Right lobe of liver (tissue), 6 donors: ENCODE results near the gene INCA1. TPM values are rescaled to one million over a fixed set of nuclear protein-coding genes. Genes with fewer than 3 reads are reported as not detected.
A peak's percentile ranks its signal among the peaks of the same experiment; 100 is the strongest.

ENCODE experiments used
- ATAC-seq, 4 donors: fragments of 200-7000 bp; cut with Tn5 transposase; one replicate each; pipeline ENCODE4 v1.9.1; 2020; ENCODE audit warnings: mild to moderate bottlenecking in 4 of 4, moderate library complexity in 4 of 4
- DNase-seq, 3 donors: peaks; one replicate each; pipeline ENCODE4 v3.0.0-alpha.2; 2020
- H3K27ac ChIP-seq, 3 donors: fragments of 200-600 bp; one replicate each; pipeline ENCODE4 v1.8.0; 2022
- H3K27me3 ChIP-seq, 2 donors: fragments of 200-600 bp; one replicate each; pipeline ENCODE4 v1.8.0; 2022
- H3K36me3 ChIP-seq, 4 donors: fragments of 200-600 bp; sonication (generic) in 1 of 4; one replicate each; pipeline versions ENCODE4 v1.5.1 to v1.8.0; 2017 to 2022; ENCODE audit warnings: control low read depth in 1 of 4
- H3K4me1 ChIP-seq, 4 donors: fragments of 200-600 bp; sonication (generic) in 1 of 4; one replicate each; pipeline versions ENCODE4 v1.5.1 to v1.8.0; 2017 to 2022; ENCODE audit warnings: control low read depth in 1 of 4
- H3K4me3 ChIP-seq, 3 donors: fragments of 200-600 bp; one replicate each; pipeline ENCODE4 v1.8.0; 2022
- H3K9me3 ChIP-seq, 4 donors: fragments of 200-600 bp; sonication (generic) in 1 of 4; one replicate each; pipeline versions ENCODE4 v1.5.1 to v1.8.0; 2017 to 2022; ENCODE audit warnings: control low read depth in 1 of 4
- POLR2A ChIP-seq: fragments of 450-650 bp; IDR thresholded peaks from one replicate; pipeline ENCODE4 v1.6.1; 2017; ENCODE audit warnings: antibody characterized with exemption, mild to moderate bottlenecking
- WGBS: methylation state at CpG from one replicate; pipeline ENCODE4 v1.1.6; 2018; ENCODE audit warnings: low coverage, low lambda C conversion rate; ENCODE audit not compliant: insufficient coverage; ENCODE audit errors: missing lambda C conversion rate; 5-methylcytosine and 5-hydroxymethylcytosine counted together
- intact Hi-C, 2 donors: fragments of 100-400 bp; cut with DNase I; formaldehyde crosslinking; loops; one replicate each; pipeline versions ENCODE4 v1.11.2 to v1.14.1; 2022
- total RNA-seq, 6 experiments: library from RNA; depleted of rRNA in 2 of 6; stranded (reverse); fragments of >200 nt in 2 of 6; fragmentation: NEBNext Ultra II Directional in 3 of 6; extraction: Animal tissue kit (Norgen Biotek cat#: 25700) in 3 of 6; gene quantifications; one replicate each; pipeline versions ENCODE4 v1.1.0 to v1.2.4, GENCODE V29; 2016 to 2023
- TF ChIP-seq, protein P1 (sequence below), 4 donors: fragments of 200-600 bp in 3 of 4; fragments of 450-650 bp in 1 of 4; IDR thresholded peaks; one replicate each; pipeline versions ENCODE4 v1.5.1 to v1.8.0; 2016 to 2022; ENCODE audit warnings: antibody characterized with exemption in 4 of 4, mild to moderate bottlenecking in 2 of 4
- donor health status: DM: no; HTN: yes; CAD: no.
- donor health status: DM: no; HTN: no; CAD: no.
- donor health status: DM: no; HTN: no; CAD: no.
- donor health status: DM: no; HTN: yes; CAD: no.
- donor health status: DM: no; HTN: yes; CAD: no.

Gene INCA1
- total RNA-seq, 6 experiments from 2014 or later: 0.83 to 1.3 (median 0.97) TPM; not detected in 1

DNA sequence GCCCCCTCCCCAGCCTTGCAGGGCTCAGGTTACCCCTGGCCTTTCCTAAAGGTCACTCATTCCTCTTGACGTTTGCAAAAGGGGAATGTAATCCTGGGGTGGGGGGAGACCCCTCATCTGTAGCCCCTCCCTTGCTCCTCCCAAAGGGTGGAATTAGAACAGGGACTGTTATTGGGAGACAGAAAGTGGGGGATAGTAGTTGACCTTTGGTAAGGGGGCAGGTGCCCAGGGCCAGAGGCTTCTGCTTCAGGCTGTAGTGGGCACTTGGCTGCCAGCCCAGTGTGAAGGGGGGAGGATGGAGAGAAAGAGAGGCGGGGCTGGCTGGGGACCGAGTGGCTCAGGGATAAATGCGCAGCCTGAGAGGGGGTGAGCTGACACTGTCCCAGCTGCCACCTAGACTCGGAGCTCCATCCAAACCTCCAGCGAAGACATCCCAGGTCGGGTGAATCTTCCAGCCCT is 46.5 kb downstream of the INCA1 start, which contains the start of gene ENO3:
TSS of gene ENO3 (plus strand) at position 374 of the 459 bp plus-strand sequence. CDS start 711 bp downstream, outside the sequence.
- DNase-seq (peak; percentile 68 to 89 (median 82)), ATAC-seq (peak in 1 of 4 donors; percentile 12)
- Histone ChIP-seq H3K4me1 (peaks cover 0 to 22% (median 5%) of the 10 kb centered on the region in 4 donors), H3K36me3 (peaks cover 0 to 10% (median 0%) of the 10 kb centered on the region in 4 donors), H3K27ac (peak within 1 kb of the TSS; percentile 97 to 98 (median 97)), H3K9me3 (no peaks in the 10 kb centered on the region), H3K27me3 (no peaks in the 10 kb centered on the region), H3K4me3 (peak within 1 kb of the TSS; percentile 86 to 100 (median 91))
- WGBS: 16% methylated on average over 7 of the region's 7 CpGs
- intact Hi-C loops: no loop called here
- TF ChIP-seq, protein P1, sequence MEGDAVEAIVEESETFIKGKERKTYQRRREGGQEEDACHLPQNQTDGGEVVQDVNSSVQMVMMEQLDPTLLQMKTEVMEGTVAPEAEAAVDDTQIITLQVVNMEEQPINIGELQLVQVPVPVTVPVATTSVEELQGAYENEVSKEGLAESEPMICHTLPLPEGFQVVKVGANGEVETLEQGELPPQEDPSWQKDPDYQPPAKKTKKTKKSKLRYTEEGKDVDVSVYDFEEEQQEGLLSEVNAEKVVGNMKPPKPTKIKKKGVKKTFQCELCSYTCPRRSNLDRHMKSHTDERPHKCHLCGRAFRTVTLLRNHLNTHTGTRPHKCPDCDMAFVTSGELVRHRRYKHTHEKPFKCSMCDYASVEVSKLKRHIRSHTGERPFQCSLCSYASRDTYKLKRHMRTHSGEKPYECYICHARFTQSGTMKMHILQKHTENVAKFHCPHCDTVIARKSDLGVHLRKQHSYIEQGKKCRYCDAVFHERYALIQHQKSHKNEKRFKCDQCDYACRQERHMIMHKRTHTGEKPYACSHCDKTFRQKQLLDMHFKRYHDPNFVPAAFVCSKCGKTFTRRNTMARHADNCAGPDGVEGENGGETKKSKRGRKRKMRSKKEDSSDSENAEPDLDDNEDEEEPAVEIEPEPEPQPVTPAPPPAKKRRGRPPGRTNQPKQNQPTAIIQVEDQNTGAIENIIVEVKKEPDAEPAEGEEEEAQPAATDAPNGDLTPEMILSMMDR (IDR thresholded peaks at IDR 0.05): no peak
- TF ChIP-seq POLR2A: peak; percentile 56

DNA sequence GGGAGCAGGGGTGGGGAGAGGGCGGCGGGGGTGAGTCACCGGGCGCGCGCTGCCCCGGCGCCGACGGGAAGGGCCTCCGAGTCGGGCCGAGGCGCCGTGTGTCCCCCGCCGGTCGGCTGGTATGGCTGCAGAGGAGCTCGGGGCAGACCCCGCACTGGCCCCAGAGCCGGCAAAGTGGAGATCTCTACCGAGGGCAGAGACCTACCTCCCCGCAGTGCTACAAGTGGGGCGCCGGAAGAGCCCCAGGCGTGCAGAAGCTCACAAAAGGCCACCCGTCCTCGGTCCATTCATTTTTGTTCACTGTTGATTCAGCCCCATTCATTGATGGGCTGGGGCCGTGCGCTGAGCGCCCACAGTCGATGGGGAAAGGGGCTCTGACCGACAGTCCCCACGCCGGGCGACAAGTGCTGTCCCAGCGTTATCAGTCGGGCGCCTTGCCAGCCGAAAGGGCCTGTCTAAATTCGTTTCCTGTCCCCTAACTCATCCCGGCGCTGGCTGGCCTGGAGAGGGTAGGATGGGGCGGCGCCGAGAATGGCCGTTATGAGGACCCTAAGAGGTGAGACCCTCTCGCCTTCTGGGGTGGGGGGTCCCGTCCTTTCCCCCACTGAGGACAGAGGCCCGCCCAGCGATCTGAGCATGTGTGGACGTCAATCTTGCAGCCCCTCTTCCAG is 47.1 kb downstream of the INCA1 start:
- Histone ChIP-seq H3K27ac (peak overlapping the region; percentile 97 to 98 (median 97)), H3K36me3 (peaks cover 0 to 16% (median 0%) of the 10 kb centered on the region in 4 donors), H3K27me3 (no peaks in the 10 kb centered on the region), H3K4me3 (peak overlapping the region; percentile 86 to 100 (median 91)), H3K4me1 (peaks cover 0 to 28% (median 5%) of the 10 kb centered on the region in 4 donors), H3K9me3 (no peaks in the 10 kb centered on the region)
- ATAC-seq (peak; percentile 1 to 39 (median 19)), DNase-seq (peak; percentile 85 to 91 (median 86))
- peak; percentile 69 for TF ChIP-seq POLR2A
- TF ChIP-seq, protein P1 (IDR thresholded peaks at IDR 0.05): no peak
- intact Hi-C loops: no loop called here
- 5% methylated on average over 12 of the region's 52 CpGs for WGBS

DNA sequence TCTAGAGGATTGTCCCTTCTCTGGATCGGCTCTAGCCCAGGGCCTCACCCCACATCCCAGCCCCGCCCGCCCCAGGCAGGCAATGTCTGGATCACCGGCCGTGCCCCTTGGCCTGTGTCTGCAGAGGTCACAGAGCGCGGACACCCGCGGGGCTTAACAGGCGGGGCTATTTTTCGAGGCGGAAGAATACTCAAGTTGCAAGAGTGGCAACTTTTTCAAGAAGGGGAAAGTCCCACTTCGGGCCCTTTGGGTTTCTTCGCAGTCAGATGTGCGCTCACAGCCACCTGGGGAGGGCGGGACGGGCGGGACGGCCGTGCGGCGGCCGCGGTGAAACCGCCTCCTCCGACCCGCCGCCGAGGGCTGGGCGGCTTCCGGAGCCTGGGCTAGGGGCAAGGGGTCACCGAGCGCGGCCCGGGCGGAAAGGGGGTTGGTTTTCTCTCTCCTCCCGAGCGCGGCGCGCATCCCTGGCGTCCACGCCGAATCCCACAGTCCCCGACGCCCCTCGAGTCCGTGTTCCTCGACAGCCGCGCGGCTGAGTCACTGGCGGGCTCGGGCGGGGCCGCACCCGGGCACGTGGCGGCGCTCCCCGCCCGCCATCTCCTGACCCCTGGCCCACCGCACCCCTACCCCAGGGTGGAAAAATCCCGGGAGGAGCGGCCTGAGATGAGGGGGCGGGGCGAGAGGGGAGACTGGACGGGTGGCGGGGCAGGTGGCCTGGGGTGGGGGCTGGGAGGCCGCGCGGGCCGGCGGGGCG is 47.8 kb downstream of the INCA1 start:
- ATAC-seq: peak; percentile 30 to 65 (median 58)
- Histone ChIP-seq H3K4me1 (peaks cover 0 to 29% (median 5%) of the 10 kb centered on the region in 4 donors), H3K9me3 (no peaks in the 10 kb centered on the region), H3K4me3 (peak overlapping the region; percentile 86 to 100 (median 91)), H3K27me3 (no peaks in the 10 kb centered on the region), H3K36me3 (peaks cover 0 to 20% (median 4%) of the 10 kb centered on the region in 4 donors), H3K27ac (peak overlapping the region; percentile 97 to 98 (median 97))
- peak; percentile 87 to 94 (median 92) for DNase-seq
- intact Hi-C loops: no loop called here
- TF ChIP-seq, protein P1 (IDR thresholded peaks at IDR 0.05): no peak
- no peak for TF ChIP-seq POLR2A
- WGBS: 2% methylated on average over 9 of the region's 75 CpGs

DNA sequence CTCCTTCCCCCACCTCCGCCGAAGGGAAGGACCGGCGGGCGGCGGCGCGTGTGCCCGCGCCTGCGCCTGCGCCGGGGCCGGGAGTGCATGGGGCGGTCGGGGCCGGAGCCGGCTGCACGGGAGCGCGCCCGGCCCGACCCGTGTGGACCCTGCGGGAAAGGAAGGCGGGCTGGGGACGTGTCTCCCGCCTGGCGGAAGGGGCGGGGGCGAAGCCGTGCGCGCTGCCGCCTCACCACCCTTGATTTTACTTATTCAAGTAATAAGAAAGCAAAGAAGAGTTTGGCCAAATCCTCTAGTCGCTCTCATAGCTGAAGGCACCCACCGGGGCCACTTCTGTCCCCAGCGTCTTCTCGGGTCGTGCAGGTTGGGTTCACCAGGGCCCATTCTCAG is 48.4 kb downstream of the INCA1 start:
- ATAC-seq: peak; percentile 54 to 77 (median 67)
- WGBS: 0% methylated on average over 4 of the region's 40 CpGs

More for the DNA sequence above, 48.4 kb downstream of the INCA1 start:
- DNase-seq: peak; percentile 89 to 94 (median 91)
- Histone ChIP-seq H3K4me1 (peaks cover 0 to 31% (median 5%) of the 10 kb centered on the region in 4 donors), H3K36me3 (peaks cover 0 to 22% (median 4%) of the 10 kb centered on the region in 4 donors), H3K9me3 (no peaks in the 10 kb centered on the region), H3K27ac (peak overlapping the region; percentile 97 to 98 (median 97)), H3K4me3 (peak overlapping the region; percentile 86 to 100 (median 91)), H3K27me3 (no peaks in the 10 kb centered on the region)
- peak; percentile 71 for TF ChIP-seq POLR2A
- TF ChIP-seq, protein P1 (IDR thresholded peaks at IDR 0.05): no peak
- intact Hi-C loops: no loop called here
